Smooth muscle cell (in vitro differentiated cells): Measurements from ENCODE around the gene AP1B1. TPM values are rescaled to one million over a fixed set of nuclear protein-coding genes. Genes with fewer than 3 reads are reported as not detected.

Experiments
- DNase-seq: peaks from one replicate; lab custom pipeline; 2025; ENCODE audit not compliant: unreplicated experiment; lab: John Stamatoyannopoulos, UW
- H2AFZ ChIP-seq: fragments of 200-600 bp; sonication (generic); 2 replicates; pipeline ENCODE4 v1.6.0; 2016; ENCODE audit warnings: antibody characterized with exemption, low read depth, mild to moderate bottlenecking
- H3F3A ChIP-seq: fragments of 200-600 bp; sonication (generic); 2 replicates; pipeline ENCODE4 v1.6.0; 2017; ENCODE audit warnings: antibody characterized with exemption, low read depth
- H3K27ac ChIP-seq: fragments of 200-600 bp; sonication (generic); 2 replicates; pipeline ENCODE4 v1.5.1; 2016; ENCODE audit warnings: low read depth, mild to moderate bottlenecking
- H3K27me3 ChIP-seq: fragments of 200-600 bp; sonication (generic); 2 replicates; pipeline ENCODE4 v1.6.1; 2016; ENCODE audit warnings: low read depth, mild to moderate bottlenecking
- H3K36me3 ChIP-seq: fragments of 200-600 bp; sonication (generic); 2 replicates; pipeline ENCODE4 v1.5.1; 2016; ENCODE audit warnings: low read depth
- H3K4me1 ChIP-seq: fragments of 200-600 bp; sonication (generic); 2 replicates; pipeline ENCODE4 v1.5.1; 2016; ENCODE audit warnings: low read depth
- H3K4me2 ChIP-seq: fragments of 200-600 bp; sonication (generic); 2 replicates; pipeline ENCODE4 v1.6.0; 2016; ENCODE audit warnings: mild to moderate bottlenecking
- H3K4me3 ChIP-seq: fragments of 200-600 bp; sonication (generic); 2 replicates; pipeline ENCODE4 v1.5.1; 2016; ENCODE audit warnings: mild to moderate bottlenecking
- H3K79me2 ChIP-seq: fragments of 200-600 bp; sonication (generic); 2 replicates; pipeline ENCODE4 v1.6.0; 2016; ENCODE audit warnings: low read depth, mild to moderate bottlenecking
- H3K9ac ChIP-seq: fragments of 200-600 bp; sonication (generic); 2 replicates; pipeline ENCODE4 v1.6.0; 2016; ENCODE audit warnings: low read depth
- H3K9me3 ChIP-seq: fragments of 200-600 bp; sonication (generic); replicated peaks from 2 replicates; pipeline ENCODE4 v1.5.1; 2016; ENCODE audit warnings: low read depth
- H4K20me1 ChIP-seq: fragments of 200-600 bp; sonication (generic); 2 replicates; pipeline ENCODE4 v1.6.0; 2016; ENCODE audit warnings: low read depth
- CTCF ChIP-seq: fragments of 200-600 bp; sonication (generic); IDR thresholded peaks from 2 replicates; pipeline ENCODE4 v1.5.1; 2017; ENCODE audit warnings: borderline replicate concordance, mild to moderate bottlenecking, antibody characterized with exemption; ENCODE audit not compliant: insufficient read depth, poor library complexity, severe bottlenecking
- WGBS: methylation state at CpG from one replicate; pipeline ENCODE4 v1.1.7; 2016; ENCODE audit warnings: low lambda C conversion rate; 5-methylcytosine and 5-hydroxymethylcytosine counted together
- polyA plus RNA-seq: library from polyadenylated mRNA; unstranded; fragments of >200 nt; fragmentation: Nextera tagmentation; extraction: Ambion mirVana; gene quantifications from 2 replicates; pipeline ENCODE4 v1.2.1, GENCODE V29; 2016
- total RNA-seq: library from RNA; depleted of rRNA; stranded (reverse); fragments of >200 nt; gene quantifications from 2 replicates; pipeline ENCODE4 v1.2.3, GENCODE V29; 2014

Gene AP1B1
- total and polyA plus RNA-seq, 2 experiments from 2014 or later = 30.3 to 38.5 TPM

- no peaks in the 10 kb centered on the region for H3K4me1 ChIP-seq
- no peak for DNase-seq
- H3F3A ChIP-seq = no peaks in the 10 kb centered on the region
- 95% methylated on average over 6 of the region's 6 CpGs for WGBS
- no peak overlapping the region for H3K4me2 ChIP-seq
- no peak overlapping the region for H2AFZ ChIP-seq
- no peaks in the 10 kb centered on the region for H3K79me2 ChIP-seq
- H3K27me3 ChIP-seq = no peaks in the 10 kb centered on the region
- H3K4me3 ChIP-seq = no peak overlapping the region
- H3K9me3 ChIP-seq = no peaks in the 10 kb centered on the region
- H3K9ac ChIP-seq = no peak overlapping the region
- no peak overlapping the region for H3K27ac ChIP-seq
- no peak for TF ChIP-seq CTCF
- H4K20me1 ChIP-seq = no peaks in the 10 kb centered on the region
- H3K36me3 ChIP-seq = no peaks in the 10 kb centered on the region
Observed at GRCh38 chr22:29338398-29338797, 50.0 kb downstream of the AP1B1 start.

- Histone ChIP-seq H3K4me2 (no peak overlapping the region), H3F3A (no peaks in the 10 kb centered on the region), H3K36me3 (no peaks in the 10 kb centered on the region), H4K20me1 (no peaks in the 10 kb centered on the region), H3K27me3 (no peaks in the 10 kb centered on the region), H2AFZ (no peak overlapping the region), H3K27ac (no peak overlapping the region), H3K79me2 (no peaks in the 10 kb centered on the region), H3K9me3 (no peaks in the 10 kb centered on the region), H3K4me1 (no peaks in the 10 kb centered on the region), H3K9ac (no peak overlapping the region), H3K4me3 (no peak overlapping the region)
- WGBS = 95% methylated on average over 12 of the region's 12 CpGs
- DNase-seq = no peak
- no peak for TF ChIP-seq CTCF
Observed at GRCh38 chr22:29337631-29338284, 50.6 kb downstream of the AP1B1 start.

DNA sequence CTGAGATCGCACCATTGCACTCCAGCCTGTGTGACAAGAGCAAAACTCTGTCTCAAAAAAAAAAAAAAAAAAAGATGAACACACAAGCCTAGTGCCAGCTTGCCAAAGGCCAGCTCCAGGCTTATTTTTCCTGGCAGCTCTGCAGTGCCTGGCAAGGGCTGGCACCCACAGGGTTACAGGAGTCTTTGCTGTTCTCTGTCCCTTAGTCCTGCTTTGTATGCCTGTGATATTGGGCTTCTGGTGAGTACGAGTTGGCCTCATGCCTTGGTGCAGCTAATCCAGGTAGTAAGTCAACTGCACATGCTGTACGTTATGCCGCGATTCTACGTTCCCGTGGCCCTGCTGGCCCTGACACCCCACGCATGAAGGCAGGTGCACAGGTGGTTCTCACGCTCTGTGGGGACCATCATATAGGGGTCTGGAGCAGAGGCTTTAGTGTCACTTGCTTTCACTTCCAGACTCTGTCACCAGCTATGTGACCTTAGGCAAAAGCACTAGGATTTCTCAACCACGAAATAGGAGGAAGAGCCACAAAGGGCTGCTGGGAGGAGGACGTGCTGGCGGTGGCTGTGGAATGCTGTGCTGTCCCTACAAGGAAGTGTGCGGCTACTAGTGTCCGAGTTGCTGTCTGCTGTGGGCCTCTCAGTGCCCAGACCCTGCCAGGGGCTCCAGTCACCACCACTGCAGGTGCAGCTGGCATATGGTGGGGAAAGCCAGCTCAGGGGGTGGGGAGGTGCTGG, 51.4 kb downstream of the AP1B1 start:
- no peaks in the 10 kb centered on the region for H3K36me3 ChIP-seq
- H2AFZ ChIP-seq = no peak overlapping the region
- no peak for TF ChIP-seq CTCF
- DNase-seq = no peak
- H3F3A ChIP-seq = no peaks in the 10 kb centered on the region
- no peaks in the 10 kb centered on the region for H3K79me2 ChIP-seq
- no peak overlapping the region for H3K4me2 ChIP-seq
- H3K9ac ChIP-seq = no peak overlapping the region
- H3K4me3 ChIP-seq = no peak overlapping the region
- H3K9me3 ChIP-seq = no peaks in the 10 kb centered on the region
- no peaks in the 10 kb centered on the region for H3K27me3 ChIP-seq
- no peaks in the 10 kb centered on the region for H4K20me1 ChIP-seq
- 94% methylated on average over 14 of the region's 14 CpGs for WGBS
- H3K27ac ChIP-seq = no peak overlapping the region
- no peaks in the 10 kb centered on the region for H3K4me1 ChIP-seq
